H9 (cell line): ENCODE measurements around the gene CSMD2. TPM values are rescaled to one million over a fixed set of nuclear protein-coding genes. Genes with fewer than 3 reads are reported as not detected.

Experiments used
- DNase-seq: peaks from one replicate; pipeline ENCODE4 v3.0.0-alpha.2; 2017
- H2AFZ ChIP-seq: one replicate; pipeline ENCODE4 v1.6.1; 2013; ENCODE audit warnings: mild to moderate bottlenecking, low read length, control low read depth, moderate library complexity
- H2AK5ac ChIP-seq: 2 replicates; pipeline ENCODE4 v1.6.1; 2013; ENCODE audit warnings: low read length, control low read depth, mixed read lengths; ENCODE audit not compliant: insufficient read length
- H2BK120ac ChIP-seq: one replicate; pipeline ENCODE4 v1.6.1; 2013; ENCODE audit warnings: low read depth, mild to moderate bottlenecking, low read length, control low read depth, inconsistent platforms; ENCODE audit not compliant: poor library complexity, severe bottlenecking
- H2BK12ac ChIP-seq: 2 replicates; pipeline ENCODE4 v1.6.1; 2013; ENCODE audit warnings: low read length, control low read depth, mixed read lengths, low read depth; ENCODE audit not compliant: insufficient read length
- H2BK15ac ChIP-seq: 2 replicates; pipeline ENCODE4 v1.6.1; 2013; ENCODE audit warnings: low read depth, low read length, control low read depth
- H2BK20ac ChIP-seq: one replicate; pipeline ENCODE4 v1.6.1; 2013; ENCODE audit warnings: low read depth, mild to moderate bottlenecking, low read length, control low read depth, inconsistent platforms; ENCODE audit not compliant: poor library complexity, severe bottlenecking
- H2BK5ac ChIP-seq: 2 replicates; pipeline ENCODE4 v1.6.1; 2013; ENCODE audit warnings: low read length, control low read depth, mixed read lengths; ENCODE audit not compliant: insufficient read length
- H3K14ac ChIP-seq: 2 replicates; pipeline ENCODE4 v1.6.1; 2013; ENCODE audit warnings: low read length, control low read depth; ENCODE audit not compliant: insufficient read depth
- H3K18ac ChIP-seq: 2 replicates; pipeline ENCODE4 v1.6.1; 2013; ENCODE audit warnings: low read depth, mild to moderate bottlenecking, mixed read lengths, low read length, control low read depth; ENCODE audit not compliant: insufficient read length
- H3K23ac ChIP-seq: 2 replicates; pipeline ENCODE4 v1.6.1; 2013; ENCODE audit warnings: low read length, control low read depth, mixed read lengths, low read depth; ENCODE audit not compliant: insufficient read length
- H3K23me2 ChIP-seq: 2 replicates; pipeline ENCODE4 v1.6.1; 2013; ENCODE audit warnings: low read depth, mild to moderate bottlenecking, mixed read lengths, low read length, control low read depth; ENCODE audit not compliant: insufficient read length, poor library complexity, severe bottlenecking
- H3K27ac ChIP-seq: 2 replicates; pipeline ENCODE4 v1.5.1; 2013; ENCODE audit warnings: low read length, control low read depth, mixed read lengths, low read depth; ENCODE audit not compliant: insufficient read length
- H3K27me3 ChIP-seq: 2 replicates; pipeline ENCODE4 v1.6.1; 2013; ENCODE audit warnings: low read length, control low read depth, inconsistent platforms; ENCODE audit not compliant: insufficient read depth
- H3K4ac ChIP-seq: 2 replicates; pipeline ENCODE4 v1.6.1; 2013; ENCODE audit warnings: low read depth, mild to moderate bottlenecking, control low read depth, inconsistent platforms, low read length, moderate library complexity
- H3K4me1 ChIP-seq: 2 replicates; pipeline ENCODE4 v1.6.1; 2013; ENCODE audit warnings: low read length, control low read depth, inconsistent platforms; ENCODE audit not compliant: insufficient read depth
- H3K4me2 ChIP-seq: 2 replicates; pipeline ENCODE4 v1.6.1; 2013; ENCODE audit warnings: low read length, control low read depth, mixed read lengths; ENCODE audit not compliant: insufficient read length, insufficient read depth
- H3K56ac ChIP-seq: 2 replicates; pipeline ENCODE4 v1.6.1; 2013; ENCODE audit warnings: low read depth, mild to moderate bottlenecking, mixed read lengths, low read length, control low read depth; ENCODE audit not compliant: insufficient read length
- H3K79me1 ChIP-seq: 2 replicates; pipeline ENCODE4 v1.6.1; 2013; ENCODE audit warnings: low read depth, mild to moderate bottlenecking, moderate library complexity, low read length, control low read depth, inconsistent platforms; ENCODE audit not compliant: insufficient read depth, poor library complexity, severe bottlenecking
- H3K79me2 ChIP-seq: 2 replicates; pipeline ENCODE4 v1.6.1; 2013; ENCODE audit warnings: low read length, control low read depth, inconsistent platforms; ENCODE audit not compliant: insufficient read depth
- H3K9ac ChIP-seq: 2 replicates; pipeline ENCODE4 v1.6.1; 2013; ENCODE audit warnings: low read length, control low read depth, mixed read lengths; ENCODE audit not compliant: insufficient read length; ENCODE audit errors: extremely low read depth
- H3K9me3 ChIP-seq: one replicate; pipeline ENCODE4 v1.6.1; 2013; ENCODE audit warnings: low read depth, low read length, inconsistent platforms; ENCODE audit not compliant: control insufficient read depth
- H3T11ph ChIP-seq: one replicate; pipeline ENCODE4 v1.6.1; 2013; ENCODE audit warnings: mild to moderate bottlenecking, low read length, control low read depth, inconsistent platforms
- H4K20me1 ChIP-seq: one replicate; pipeline ENCODE4 v1.6.1; 2013; ENCODE audit not compliant: control insufficient read depth, insufficient read length, insufficient read depth
- H4K5ac ChIP-seq: 2 replicates; pipeline ENCODE4 v1.6.1; 2013; ENCODE audit warnings: low read depth, mild to moderate bottlenecking, mixed read lengths, low read length, control low read depth; ENCODE audit not compliant: insufficient read length
- H4K8ac ChIP-seq: replicated peaks from 2 replicates; pipeline ENCODE4 v1.6.1; 2013; ENCODE audit warnings: low read length, control low read depth, mixed read lengths, low read depth; ENCODE audit not compliant: insufficient read length
- H4K91ac ChIP-seq: 2 replicates; pipeline ENCODE4 v1.6.1; 2013; ENCODE audit warnings: low read depth, mild to moderate bottlenecking, moderate library complexity, mixed read lengths, low read length, control low read depth; ENCODE audit not compliant: insufficient read length
- H3K27ac Mint-ChIP-seq, 3 experiments: 2 replicates in 2 of 3; 3 replicates in 1 of 3; pipeline ENCODE4 v1.8.0; 2020 to 2021; ENCODE audit warnings: mixed read lengths in 3 of 3, mild to moderate bottlenecking in 1 of 3, moderate library complexity in 1 of 3
- H3K27me3 Mint-ChIP-seq: 2 replicates; pipeline ENCODE4 v1.8.0; 2021; ENCODE audit warnings: low read depth, mild to moderate bottlenecking, moderate library complexity, mixed read lengths
- H3K36me3 Mint-ChIP-seq, 3 experiments: 2 replicates in 2 of 3; 3 replicates in 1 of 3; pipeline ENCODE4 v1.8.0; 2020 to 2021; ENCODE audit warnings: low read depth in 3 of 3, mixed read lengths in 3 of 3; ENCODE audit not compliant: insufficient read depth in 1 of 3
- H3K4me1 Mint-ChIP-seq, 2 experiments: 2 replicates each; pipeline ENCODE4 v1.8.0; 2020; ENCODE audit warnings: mixed read lengths in 2 of 2
- H3K4me3 Mint-ChIP-seq, 2 experiments: 2 replicates in 1 of 2; 3 replicates in 1 of 2; pipeline ENCODE4 v1.8.0; 2020 to 2021; ENCODE audit warnings: mild to moderate bottlenecking in 2 of 2, mixed read lengths in 2 of 2, moderate library complexity in 1 of 2
- H3K9me3 Mint-ChIP-seq, 2 experiments: 2 replicates in 1 of 2; 3 replicates in 1 of 2; pipeline ENCODE4 v1.8.0; 2020; ENCODE audit warnings: mild to moderate bottlenecking in 2 of 2, mixed read lengths in 2 of 2, moderate library complexity in 1 of 2
- CTCF ChIP-seq: fragments of 200-600 bp; sonication (generic); conservative IDR thresholded peaks from 3 replicates; pipeline ENCODE4 v1.8.0; 2021; ENCODE audit warnings: antibody characterized with exemption, mild to moderate bottlenecking
- WGBS: extraction: QIAGEN DNeasy Blood & Tissue Kit; methylation state at CpG from one replicate; pipeline ENCODE4 v1.1.7; 2013; ENCODE audit warnings: missing lambda C conversion rate, low lambda C conversion rate, mixed read lengths; ENCODE audit not compliant: insufficient read length; ENCODE audit errors: extremely low coverage; 5-methylcytosine and 5-hydroxymethylcytosine counted together
- total RNA-seq: library from RNA; stranded (reverse); gene quantifications from 2 replicates; pipeline ENCODE4 v1.2.1, GENCODE V29; 2021

The CSMD2 gene
- total RNA-seq, 1 experiment from 2014 or later: 6.4 TPM

GRCh38 chr1:33516428-33516827 is 648.6 kb downstream of the CSMD2 start:
- no peak overlapping the region for H3K4ac ChIP-seq
- peak; percentile 48 for DNase-seq
- no peaks in the 10 kb centered on the region for H3K27me3 ChIP-seq
- peaks cover 6% of the 10 kb centered on the region; the same call in 1 of the 2 replicates for H3K27me3 Mint-ChIP-seq
- H2AFZ ChIP-seq: no peak overlapping the region
- H2BK12ac ChIP-seq: no peak overlapping the region
- no peak overlapping the region for H3K18ac ChIP-seq
- no peak overlapping the region for H2BK15ac ChIP-seq
- H3K9me3 ChIP-seq: no peaks in the 10 kb centered on the region
- no peaks in the 10 kb centered on the region for H3K79me2 ChIP-seq
- no peak overlapping the region for H4K5ac ChIP-seq
- H4K91ac ChIP-seq: no peak overlapping the region
- no peak overlapping the region for H2BK120ac ChIP-seq
- H3K23ac ChIP-seq: no peak overlapping the region
- H3K27ac Mint-ChIP-seq: peak overlapping the region in 2 of 3 experiments; percentile 28 to 53; a peak in 2 of 7 replicates
- WGBS: no CpG with 5 or more reads among the region's 9 CpGs
- peaks cover 2% of the 10 kb centered on the region; the same call in 1 of the 2 replicates for H3K4me1 ChIP-seq
- H3K56ac ChIP-seq: no peak overlapping the region
- TF ChIP-seq CTCF: no peak
- H3K79me1 ChIP-seq: no peaks in the 10 kb centered on the region
- H3T11ph ChIP-seq: no peak overlapping the region
- peaks cover 13 to 21% of the 10 kb centered on the region in 2 experiments for H3K4me1 Mint-ChIP-seq
- no peak overlapping the region for H3K9ac ChIP-seq
- H3K23me2 ChIP-seq: no peaks in the 10 kb centered on the region
- no peak overlapping the region for H3K4me2 ChIP-seq
- no peak overlapping the region for H3K27ac ChIP-seq
- no peak overlapping the region for H4K8ac ChIP-seq
- no peak overlapping the region for H3K4me3 Mint-ChIP-seq
- no peak overlapping the region for H2AK5ac ChIP-seq
- H3K9me3 Mint-ChIP-seq: peaks cover 0 to 2% of the 10 kb centered on the region in 2 experiments; a peak in 1 of 5 replicates
- no peaks in the 10 kb centered on the region; a peak in 2 of 7 replicates for H3K36me3 Mint-ChIP-seq
- H2BK20ac ChIP-seq: no peak overlapping the region
- H3K14ac ChIP-seq: no peak overlapping the region
- no peak overlapping the region for H2BK5ac ChIP-seq
- no peaks in the 10 kb centered on the region for H4K20me1 ChIP-seq
